Measurements from ENCODE around the gene HELZ2.

Gene HELZ2

GRCh38 chr20:63549679-63550282, 24.3 kb downstream of the HELZ2 start:
- Histone ChIP-seq H3K27ac (no peak overlapping the region), H3K4me3 (no peak overlapping the region)
- no peak for TF ChIP-seq CTCF (IDR thresholded peaks at IDR 0.05)
- no peak for DNase-seq (ENCODE audit: low spot score)

- TF ChIP-seq CTCF (IDR thresholded peaks at IDR 0.05), result no peak
- Histone ChIP-seq H3K4me3 (no peak overlapping the region), H3K27ac (no peak overlapping the region)
- DNase-seq (ENCODE audit: low spot score), result no peak
These were observed 25.0 kb downstream of the HELZ2 start for GRCh38 chr20:63549019-63549418.

- TF ChIP-seq CTCF (IDR thresholded peaks at IDR 0.05), result no peak
- Histone ChIP-seq H3K4me3 (no peak overlapping the region), H3K27ac (no peak overlapping the region)
- DNase-seq (ENCODE audit: low spot score), result no peak
These were observed 25.5 kb downstream of the HELZ2 start for GRCh38 chr20:63548542-63548941.

GRCh38 chr20:63547725-63548480, 26.1 kb downstream of the HELZ2 start, which contains the start of gene SRMS:
Gene SRMS, minus strand, starts transcription at chr20:63547749. Its CDS starts 286 bp downstream, at chr20:63547463.
- Histone ChIP-seq H3K27ac (no peak within 1 kb of the TSS), H3K4me3 (no peak within 1 kb of the TSS)
- DNase-seq (ENCODE audit: low spot score), result no peak
- no peak for TF ChIP-seq CTCF (IDR thresholded peaks at IDR 0.05)

GRCh38 chr20:63546956-63547724, 26.9 kb downstream of the HELZ2 start:
- Histone ChIP-seq H3K27ac (no peak overlapping the region), H3K4me3 (no peak overlapping the region)
- DNase-seq (ENCODE audit: low spot score), result no peak
- TF ChIP-seq CTCF (IDR thresholded peaks at IDR 0.05), result no peak

GRCh38 chr20:63546256-63546955, 27.6 kb downstream of the HELZ2 start:
- TF ChIP-seq CTCF (IDR thresholded peaks at IDR 0.05), result no peak
- Histone ChIP-seq H3K27ac (no peak overlapping the region), H3K4me3 (no peak overlapping the region)
- DNase-seq (ENCODE audit: low spot score), result no peak

Data from coronary artery (tissue), 2 donors.